ENCODE data around the gene ZNF235. TPM values are rescaled to one million over a fixed set of nuclear protein-coding genes. Genes with fewer than 3 reads are reported as not detected.
"Not testable (repeated sequence)": the region's sequence is repeated elsewhere in the genome, so short reads cannot be mapped to it uniquely, and the experiment has no call there.

Gene ZNF235
- 1.4 and 4.9 TPM in 2 replicates for total RNA-seq (ENCODE audit: low replicate concordance)

DNA sequence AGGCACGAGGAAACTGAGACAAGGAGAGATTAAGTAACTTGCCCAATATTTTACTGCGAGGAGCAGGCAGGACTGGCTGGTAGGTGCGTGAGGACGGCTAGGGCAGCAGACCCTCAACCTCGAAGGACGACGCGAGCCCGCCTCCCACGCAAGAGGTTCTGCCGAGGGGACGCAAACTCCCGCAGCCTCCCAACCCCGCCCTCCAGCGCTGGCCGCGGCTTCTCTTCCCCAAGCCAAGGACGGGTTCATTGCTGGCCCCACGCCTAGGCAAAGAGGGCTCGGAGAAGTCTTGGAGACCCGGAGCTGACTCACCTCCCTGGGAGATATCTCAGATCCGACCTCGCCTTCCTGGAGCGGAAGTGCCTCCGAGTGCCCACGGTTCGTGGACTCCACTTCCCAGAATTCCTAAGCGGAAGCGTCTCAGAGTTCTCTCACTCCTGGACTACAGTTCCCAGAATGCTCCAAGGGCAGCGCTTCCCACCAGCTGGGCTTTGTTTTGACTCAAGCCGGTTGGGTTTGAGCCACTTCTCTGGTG, at the start of gene ZNF235:
TSS of gene ZNF235 (minus strand) at position 367 of the 535 bp plus-strand sequence. CDS start 1,621 bp downstream, outside the sequence.
- no peak for TF ChIP-seq CTCF (IDR thresholded peaks at IDR 0.05; ENCODE audit: insufficient read depth, low read length)
- DNase-seq (ENCODE audit: low read depth), result peak; percentile 99
- peak within 1 kb of the TSS; percentile 95 for H3K4me3 ChIP-seq (ENCODE audit: low read depth, low read length)

GRCh38 chr19:44346556-44346955, 41.7 kb upstream of the ZNF235 start:
- DNase-seq (ENCODE audit: low read depth), result no peak
- no peak for TF ChIP-seq CTCF (IDR thresholded peaks at IDR 0.05; ENCODE audit: insufficient read depth, low read length)
- H3K4me3 ChIP-seq (ENCODE audit: low read depth, low read length), result no peak overlapping the region

- no peak for DNase-seq (ENCODE audit: low read depth)
- no peak for TF ChIP-seq CTCF (IDR thresholded peaks at IDR 0.05; ENCODE audit: insufficient read depth, low read length)
- no peak overlapping the region for H3K4me3 ChIP-seq (ENCODE audit: low read depth, low read length)
Measured at GRCh38 chr19:44345959-44346358, 41.1 kb upstream of the ZNF235 start.

GRCh38 chr19:44344255-44344654, 39.4 kb upstream of the ZNF235 start:
- H3K4me3 ChIP-seq (ENCODE audit: low read depth, low read length), result no peak overlapping the region
- DNase-seq (ENCODE audit: low read depth), result no peak
- no peak for TF ChIP-seq CTCF (IDR thresholded peaks at IDR 0.05; ENCODE audit: insufficient read depth, low read length)

GRCh38 chr19:44341794-44342193, 37.0 kb upstream of the ZNF235 start:
- no peak for TF ChIP-seq CTCF (IDR thresholded peaks at IDR 0.05; ENCODE audit: insufficient read depth, low read length)
- no peak for DNase-seq (ENCODE audit: low read depth)
- H3K4me3 ChIP-seq (ENCODE audit: low read depth, low read length), result no peak overlapping the region

- H3K4me3 ChIP-seq (ENCODE audit: low read depth, low read length); DNase-seq (ENCODE audit: low read depth): not testable (repeated sequence)
Measured at GRCh38 chr19:44334639-44335038, 29.8 kb upstream of the ZNF235 start.

GRCh38 chr19:44332145-44332544, 27.3 kb upstream of the ZNF235 start:
- DNase-seq (ENCODE audit: low read depth), result no peak
- no peak for TF ChIP-seq CTCF (IDR thresholded peaks at IDR 0.05; ENCODE audit: insufficient read depth, low read length)
- H3K4me3 ChIP-seq (ENCODE audit: low read depth, low read length), result no peak overlapping the region
